Measurements from ENCODE around the gene VPS8. TPM values are rescaled to one million over a fixed set of nuclear protein-coding genes. Genes with fewer than 3 reads are reported as not detected.

Gene VPS8
- total RNA-seq, 2 donors from 2014 or later = 49.7 to 70.0 TPM

GRCh38 chr3:185090811-185091210 lies 278.8 kb downstream of the VPS8 start:
- H3K4me1 Mint-ChIP-seq = no peaks in the 10 kb centered on the region
- Histone ChIP-seq H3K4me3 (ENCODE audit: low read length) (no peak overlapping the region), H3K27ac (ENCODE audit: low read depth, low read length) (no peak overlapping the region), H3K4me1 (ENCODE audit: control insufficient read depth, insufficient read depth, low read length) (no peaks in the 10 kb centered on the region), H3K36me3 (ENCODE audit: control insufficient read depth, insufficient read depth, low read length) (no peaks in the 10 kb centered on the region), H3K27me3 (ENCODE audit: control insufficient read depth, insufficient read depth, low read length, poor library complexity, severe bottlenecking) (no peaks in the 10 kb centered on the region), H3K9me3 (ENCODE audit: control insufficient read depth, low read length) (no peaks in the 10 kb centered on the region), H3K9ac (ENCODE audit: extremely low read depth, low read length, poor library complexity, severe bottlenecking) (no peak overlapping the region)
- no peaks in the 10 kb centered on the region for H3K9me3 Mint-ChIP-seq
- no peaks in the 10 kb centered on the region for H3K36me3 Mint-ChIP-seq (ENCODE audit: low read depth)
- TF ChIP-seq CTCF (conservative IDR thresholded peaks at IDR 0.05) = no peak
- H3K4me3 Mint-ChIP-seq = no peak overlapping the region
- no peak for DNase-seq
- H3K27ac Mint-ChIP-seq = no peak overlapping the region
- H3K27me3 Mint-ChIP-seq (ENCODE audit: insufficient read depth) = no peaks in the 10 kb centered on the region
- 95 to 98% methylated on average over 2 to 4 of the region's 4 CpGs for WGBS, 2 experiments (ENCODE audit: insufficient coverage in 1 of 2, insufficient read length in 1 of 2)

DNA sequence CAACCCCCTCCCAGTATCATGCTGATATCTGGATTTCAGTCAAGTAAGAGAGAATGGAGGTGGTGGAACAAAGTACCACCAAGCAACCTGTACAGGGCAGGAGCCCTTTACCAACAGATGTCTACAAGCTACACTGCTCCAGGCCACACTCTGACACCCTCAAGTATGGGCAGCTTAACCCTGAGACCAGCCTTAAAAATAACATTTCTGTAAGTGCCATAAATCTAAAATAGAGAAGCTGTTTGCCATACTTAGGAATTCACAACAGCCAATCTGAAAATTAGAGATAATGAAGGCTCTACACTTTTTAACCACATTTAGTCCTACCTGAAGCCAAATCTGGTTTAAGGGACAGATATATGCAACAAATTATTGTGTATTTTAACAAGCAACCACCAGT lies 281.1 kb downstream of the VPS8 start:
- no peak for TF ChIP-seq CTCF (conservative IDR thresholded peaks at IDR 0.05)
- Mint-ChIP-seq H3K4me3 (no peak overlapping the region), H3K4me1 (no peaks in the 10 kb centered on the region), H3K9me3 (no peaks in the 10 kb centered on the region), H3K36me3 (ENCODE audit: low read depth) (no peaks in the 10 kb centered on the region), H3K27ac (no peak overlapping the region), H3K27me3 (ENCODE audit: insufficient read depth) (no peaks in the 10 kb centered on the region)
- no peaks in the 10 kb centered on the region for H3K9me3 ChIP-seq (ENCODE audit: control insufficient read depth, low read length)
- no peaks in the 10 kb centered on the region for H3K27me3 ChIP-seq (ENCODE audit: control insufficient read depth, insufficient read depth, low read length, poor library complexity, severe bottlenecking)
- no peaks in the 10 kb centered on the region for H3K36me3 ChIP-seq (ENCODE audit: control insufficient read depth, insufficient read depth, low read length)
- H3K27ac ChIP-seq (ENCODE audit: low read depth, low read length) = no peak overlapping the region
- no peak for DNase-seq
- H3K9ac ChIP-seq (ENCODE audit: extremely low read depth, low read length, poor library complexity, severe bottlenecking) = no peak overlapping the region
- H3K4me1 ChIP-seq (ENCODE audit: control insufficient read depth, insufficient read depth, low read length) = no peaks in the 10 kb centered on the region
- H3K4me3 ChIP-seq (ENCODE audit: low read length) = no peak overlapping the region

GRCh38 chr3:185094697-185095096 lies 282.7 kb downstream of the VPS8 start:
- H3K9me3 Mint-ChIP-seq = no peaks in the 10 kb centered on the region
- no peaks in the 10 kb centered on the region for H3K4me1 ChIP-seq (ENCODE audit: control insufficient read depth, insufficient read depth, low read length)
- no peaks in the 10 kb centered on the region for H3K27me3 ChIP-seq (ENCODE audit: control insufficient read depth, insufficient read depth, low read length, poor library complexity, severe bottlenecking)
- no peak overlapping the region for H3K27ac ChIP-seq (ENCODE audit: low read depth, low read length)
- H3K27ac Mint-ChIP-seq = no peak overlapping the region
- no peaks in the 10 kb centered on the region for H3K4me1 Mint-ChIP-seq
- no peak for DNase-seq
- WGBS, 2 experiments (ENCODE audit: insufficient coverage in 1 of 2, insufficient read length in 1 of 2) = 88 to 89% methylated on average over 3 to 4 of the region's 4 CpGs
- H3K27me3 Mint-ChIP-seq (ENCODE audit: insufficient read depth) = no peaks in the 10 kb centered on the region
- no peak overlapping the region for H3K9ac ChIP-seq (ENCODE audit: extremely low read depth, low read length, poor library complexity, severe bottlenecking)
- H3K36me3 Mint-ChIP-seq (ENCODE audit: low read depth) = no peaks in the 10 kb centered on the region
- H3K9me3 ChIP-seq (ENCODE audit: control insufficient read depth, low read length) = peaks cover 7% of the 10 kb centered on the region
- TF ChIP-seq CTCF (conservative IDR thresholded peaks at IDR 0.05) = no peak
- H3K4me3 ChIP-seq (ENCODE audit: low read length) = no peak overlapping the region
- no peaks in the 10 kb centered on the region for H3K36me3 ChIP-seq (ENCODE audit: control insufficient read depth, insufficient read depth, low read length)
- H3K4me3 Mint-ChIP-seq = no peak overlapping the region

Other genes with a start within 250 kb of the VPS8 start
- gene MAGEF1, start 100.1 kb upstream of the VPS8 start, total RNA-seq = 10 to 100 TPM; 61.3 to 86.5 TPM